GM19395 (cell line): ENCODE measurements around the gene U2SURP.

ENCODE experiments used
- ATAC-seq: cut with Tn5 transposase; IDR thresholded peaks from one replicate; pipeline ENCODE4 v1.9.1; 2021; ENCODE audit warnings: mild to moderate bottlenecking, moderate library complexity; ENCODE audit not compliant: unreplicated experiment

Gene U2SURP

DNA sequence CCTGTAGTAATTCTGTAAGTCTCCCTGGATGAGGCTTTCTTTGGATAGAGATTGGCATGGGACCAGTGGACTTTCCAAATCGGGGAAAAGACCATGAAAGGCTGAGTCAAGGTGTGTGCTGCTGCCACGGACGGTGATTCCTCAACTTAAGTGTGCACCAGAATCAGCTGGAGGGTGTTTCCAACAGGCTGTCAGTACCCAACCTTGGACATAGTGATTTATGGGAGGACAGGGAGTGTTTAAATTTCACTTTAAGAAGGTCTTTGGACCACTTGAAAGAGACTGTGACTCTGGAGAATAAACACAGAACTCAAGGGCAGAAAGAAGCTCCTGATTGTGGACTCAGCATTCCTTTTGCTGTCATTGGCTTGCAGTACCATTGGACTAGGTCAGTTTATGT is 97.8 kb downstream of the U2SURP start:
- ATAC-seq: no peak

DNA sequence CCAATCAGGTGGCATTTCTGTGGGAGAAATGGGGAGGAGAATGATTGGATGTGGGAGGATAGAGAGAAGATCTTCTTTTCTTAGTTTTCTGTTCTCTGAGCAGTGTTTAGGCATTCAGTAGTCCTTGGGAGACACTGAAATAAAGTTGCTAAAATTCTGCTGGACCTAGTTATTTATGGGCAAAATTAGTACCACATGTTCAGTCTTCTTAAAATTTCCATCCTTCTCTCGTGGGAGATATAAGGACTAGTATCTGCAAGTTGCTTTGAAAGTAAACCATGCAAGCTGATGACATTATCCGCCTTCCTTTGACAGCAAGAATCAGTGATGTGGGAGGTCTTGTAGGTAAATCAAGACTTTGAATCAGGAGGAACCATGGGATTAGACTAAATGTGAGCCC is 98.3 kb downstream of the U2SURP start:
- ATAC-seq: no peak

DNA sequence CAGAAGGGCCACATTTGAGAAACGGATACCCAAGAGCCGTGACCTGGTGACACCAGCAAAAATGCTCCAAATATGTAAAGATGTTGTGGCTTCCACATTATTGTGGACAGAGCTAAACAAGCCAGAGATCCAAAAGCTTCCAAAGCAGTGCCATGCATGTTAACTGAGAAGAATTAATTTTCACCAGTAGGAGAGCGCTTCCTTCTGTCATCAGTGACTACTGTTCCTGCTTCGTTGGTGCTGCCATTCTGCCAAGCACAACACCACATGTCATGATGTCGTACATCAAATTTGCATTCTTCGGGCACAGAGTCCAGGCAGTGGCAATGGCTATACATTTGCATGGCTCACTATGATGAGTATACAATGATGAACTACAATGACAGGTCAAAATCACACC is 99.1 kb downstream of the U2SURP start:
- no peak for ATAC-seq

DNA sequence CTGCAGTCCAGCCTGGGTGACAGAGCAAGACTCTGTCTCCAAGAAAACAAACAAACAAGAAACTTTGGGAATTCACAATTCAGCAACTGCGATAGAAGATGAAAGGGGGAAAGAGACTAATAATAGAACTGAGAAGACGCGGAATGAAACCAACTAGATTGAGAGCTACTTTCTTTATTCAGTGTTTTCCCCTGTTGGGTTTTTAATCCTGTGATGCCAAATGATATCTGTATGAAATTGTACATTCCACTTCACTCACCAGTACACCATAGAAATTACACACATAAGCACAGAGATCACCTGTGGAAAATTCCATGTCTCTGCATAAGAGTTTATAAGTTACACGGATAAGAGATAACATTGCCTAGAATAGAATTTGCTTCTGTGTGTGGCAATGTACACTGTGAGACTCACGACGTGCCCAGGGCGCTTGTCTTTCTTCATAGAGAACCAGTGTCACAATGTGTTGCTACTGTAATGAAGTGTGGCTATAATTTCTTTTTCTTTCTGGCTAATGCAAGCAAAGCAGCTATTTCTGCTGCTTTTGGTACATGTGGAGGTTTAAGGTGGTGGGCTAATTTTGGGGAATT is 100.5 kb downstream of the U2SURP start:
- no peak for ATAC-seq

DNA sequence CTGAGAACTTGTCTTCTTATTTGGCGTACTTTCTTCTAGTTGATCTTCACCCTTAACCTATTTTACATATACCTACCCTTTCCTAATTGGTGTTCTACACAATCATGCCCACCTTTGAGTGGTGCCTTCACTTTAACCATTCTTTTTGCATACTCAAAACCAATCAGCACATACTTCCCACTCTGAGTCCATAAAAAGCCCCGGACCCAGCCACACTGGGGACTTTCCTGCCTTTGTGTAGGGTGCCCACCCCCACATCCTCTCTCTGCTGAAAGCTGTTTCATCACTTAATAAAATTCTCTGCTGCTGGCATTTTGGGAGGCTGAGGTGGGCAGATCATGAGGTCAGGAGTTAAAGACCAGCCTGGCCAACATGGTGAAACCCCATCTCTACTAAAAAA is 102.3 kb downstream of the U2SURP start:
- no peak for ATAC-seq

DNA sequence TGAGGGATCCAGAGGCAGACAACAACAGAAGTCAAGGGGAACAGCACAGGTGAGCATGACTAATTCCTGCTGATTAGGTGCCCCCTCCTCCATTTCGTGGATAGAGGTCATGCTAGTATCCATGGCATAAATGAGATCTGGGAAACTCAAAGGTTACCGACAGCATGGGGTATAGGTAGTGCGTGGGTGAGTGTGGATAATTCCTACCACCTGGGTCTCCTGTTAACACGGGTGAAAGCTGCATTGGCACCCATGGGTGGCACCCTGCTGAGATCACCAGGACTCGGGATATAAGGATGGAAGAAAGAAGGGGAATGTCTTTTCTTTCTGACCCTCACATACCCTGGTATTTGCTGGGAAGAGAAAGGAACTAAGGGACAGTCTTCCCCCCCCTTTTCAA is 103.8 kb downstream of the U2SURP start:
- no peak for ATAC-seq

DNA sequence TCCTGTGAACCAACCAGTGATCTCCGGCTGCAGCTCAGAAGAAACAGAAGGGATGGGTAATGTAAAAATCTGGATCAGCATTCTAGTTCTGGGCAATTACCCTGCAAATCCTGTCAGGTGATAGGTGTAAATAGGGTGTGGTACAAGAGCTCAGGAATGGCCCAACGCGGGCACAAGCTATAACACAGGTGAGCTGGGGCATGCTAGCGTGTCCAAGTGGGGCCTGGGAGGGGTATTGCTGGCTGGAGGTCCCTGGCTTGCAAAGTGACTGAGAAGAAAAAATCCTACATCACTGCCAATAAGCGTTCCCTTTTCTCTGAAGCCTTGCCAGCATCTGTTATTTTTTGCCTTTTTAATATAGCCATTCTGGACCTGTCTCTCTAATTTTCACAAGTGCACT is 108.5 kb downstream of the U2SURP start:
- no peak for ATAC-seq
